GM18519 (cell line): ENCODE data around the gene AMOTL2.

Source experiments
- ATAC-seq: cut with Tn5 transposase; IDR thresholded peaks from one replicate; pipeline ENCODE4 v1.9.1; 2021; ENCODE audit warnings: mild to moderate bottlenecking, moderate library complexity; ENCODE audit not compliant: unreplicated experiment, low FRiP score

Gene AMOTL2

DNA sequence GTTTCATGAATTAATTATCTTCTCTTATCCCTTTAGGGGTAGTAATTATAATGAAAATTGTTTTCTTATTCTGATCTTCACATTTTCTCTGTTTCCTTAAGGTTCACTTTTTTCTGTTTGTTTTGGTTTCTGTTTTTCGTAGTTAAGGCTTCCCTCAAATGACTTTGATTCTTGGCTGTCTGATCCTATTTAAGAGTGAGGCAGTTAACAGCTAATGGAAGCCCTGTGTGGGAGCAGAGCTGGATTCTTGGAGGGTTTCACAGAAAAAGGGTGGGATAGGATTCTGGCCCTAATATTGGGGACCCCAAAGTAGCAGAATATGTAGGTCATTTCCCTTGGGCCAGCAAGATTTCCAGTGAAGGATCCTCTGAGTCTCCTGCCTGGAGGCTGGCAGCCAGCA lies 6.8 kb upstream of the AMOTL2 start:
- no peak for ATAC-seq

DNA sequence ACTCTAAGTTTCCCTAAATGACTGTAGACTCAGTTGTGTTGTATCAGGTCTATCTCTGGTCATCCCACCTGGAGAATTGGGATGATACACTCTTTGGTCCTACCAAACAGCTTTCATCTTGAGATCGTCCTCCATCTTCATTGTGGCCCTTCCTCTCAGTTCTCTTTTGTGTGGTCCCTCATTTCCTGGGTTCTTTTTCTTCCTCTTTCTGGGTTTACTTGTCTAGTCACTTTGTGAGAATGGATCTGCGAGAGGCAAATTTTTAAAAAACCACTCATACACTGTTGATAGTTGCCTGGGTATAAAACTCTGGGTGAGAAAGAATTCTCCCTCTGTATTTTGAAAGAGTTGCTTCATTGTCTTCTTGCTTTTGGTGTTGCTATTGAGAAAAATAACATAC lies 6.0 kb upstream of the AMOTL2 start:
- ATAC-seq = no peak

DNA sequence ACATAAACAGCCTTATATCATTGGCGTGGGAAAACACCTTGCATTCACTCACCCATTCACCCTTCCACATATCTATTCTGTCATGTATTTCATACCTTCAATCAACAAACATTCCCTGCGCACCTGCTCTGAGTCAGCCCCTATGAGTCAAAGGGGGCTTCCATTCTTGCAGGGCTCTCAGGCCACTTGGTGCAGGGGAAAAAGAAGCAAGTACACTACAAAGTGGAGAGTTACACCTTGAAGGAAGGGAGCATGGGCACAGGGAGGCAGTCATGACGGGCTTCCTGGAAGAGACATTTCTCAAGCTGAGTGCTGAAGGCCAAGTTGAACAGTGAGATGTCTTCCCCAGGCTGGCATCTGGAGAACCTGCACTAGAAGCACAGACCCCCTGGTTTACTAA lies 4.6 kb upstream of the AMOTL2 start:
- no peak for ATAC-seq

- ATAC-seq = no peak
Observed at GRCh38 chr3:134378384-134378783, 4.1 kb upstream of the AMOTL2 start.

DNA sequence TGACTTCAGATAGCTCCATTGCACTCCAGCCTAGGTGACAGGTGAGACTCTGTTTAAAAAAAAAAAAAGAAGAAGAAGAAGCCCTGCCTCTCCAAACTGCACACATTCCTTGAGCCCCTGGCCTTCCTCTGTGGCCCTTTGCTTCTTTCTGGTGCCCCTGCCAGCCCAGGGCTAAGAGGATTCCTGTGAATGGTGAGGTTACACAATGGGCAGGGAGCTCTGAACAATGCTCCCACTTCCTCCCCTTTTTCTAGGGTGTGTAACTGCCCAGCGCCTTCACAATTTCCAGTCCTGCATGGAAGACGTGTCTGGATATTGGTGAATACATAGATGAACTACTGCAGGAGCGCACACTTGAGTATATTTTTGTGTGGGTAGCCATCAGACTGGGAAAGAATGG lies 3.6 kb upstream of the AMOTL2 start:
- ATAC-seq = no peak

DNA sequence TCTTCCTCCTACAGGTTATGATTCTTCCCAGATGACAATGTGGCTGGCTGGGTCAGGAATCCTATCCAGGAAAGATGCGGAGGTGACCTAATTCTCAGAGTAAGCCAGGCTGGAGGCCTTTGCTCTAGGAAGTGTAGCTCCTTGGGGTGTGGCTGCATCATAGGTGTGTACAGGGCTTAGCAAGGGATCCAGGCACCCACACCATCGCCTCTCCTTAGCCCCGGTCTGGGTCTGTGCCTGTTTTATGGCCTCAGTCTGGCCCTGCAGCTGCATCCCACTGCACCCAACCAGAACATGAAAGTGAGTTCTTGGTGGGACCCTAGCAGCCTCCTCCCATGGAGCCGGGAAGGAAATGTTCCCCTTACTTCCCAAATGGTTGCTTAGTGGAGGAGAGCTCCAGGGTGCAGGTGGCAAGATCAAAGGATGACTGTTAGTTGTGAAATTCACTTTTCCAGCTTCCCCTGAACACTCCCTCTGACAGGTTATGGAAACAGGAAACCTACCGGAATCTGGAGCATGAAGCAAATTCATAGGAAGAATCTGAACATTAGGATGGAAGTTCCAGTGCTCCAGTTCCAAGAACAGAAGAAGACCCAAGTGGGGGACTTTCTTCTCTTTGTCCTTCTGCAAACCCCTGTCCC lies 2.7 kb upstream of the AMOTL2 start:
- ATAC-seq = no peak

GRCh38 chr3:134376385-134376765 lies 2.1 kb upstream of the AMOTL2 start:
- ATAC-seq = no peak

- no peak for ATAC-seq
Observed at GRCh38 chr3:134375582-134376384, 1.5 kb upstream of the AMOTL2 start.

DNA sequence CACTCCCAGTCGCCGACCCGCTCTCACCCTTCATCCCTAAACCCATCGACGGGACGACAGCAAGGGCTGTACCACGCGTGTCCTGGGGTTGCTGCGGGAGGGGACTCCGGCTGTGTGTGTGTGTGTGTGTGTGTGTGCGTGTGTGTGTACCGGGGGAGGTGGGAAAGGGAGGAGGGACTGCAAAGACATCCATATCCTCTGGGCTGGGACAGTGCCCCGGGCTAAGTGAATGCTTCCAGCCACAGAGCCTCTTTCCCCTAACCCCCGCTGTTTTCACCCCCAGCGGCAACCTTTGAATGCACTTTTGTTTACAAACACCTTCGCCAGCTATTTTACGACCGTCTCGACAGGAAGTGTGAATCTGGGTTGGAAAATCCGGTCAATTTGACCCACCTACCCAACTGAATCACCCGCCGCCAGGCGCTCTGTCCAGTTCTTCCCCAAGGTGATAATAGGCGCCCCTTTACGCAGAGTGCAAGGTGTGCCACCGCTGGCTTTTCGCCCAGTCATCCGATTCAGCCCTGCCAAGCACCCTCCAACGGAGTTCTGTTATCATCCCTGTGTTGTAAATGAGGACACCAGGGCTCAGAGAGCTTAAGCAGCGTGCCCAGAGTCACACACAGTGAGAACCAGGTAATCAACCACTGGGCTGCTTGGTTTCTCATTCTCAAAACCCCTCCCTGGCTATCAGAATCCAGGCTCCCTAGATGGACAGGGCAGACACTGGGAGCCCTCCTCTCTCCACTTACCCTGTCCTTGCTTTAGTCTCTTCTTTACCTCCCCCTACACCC lies 739 bp upstream of the AMOTL2 start:
- ATAC-seq = no peak

DNA sequence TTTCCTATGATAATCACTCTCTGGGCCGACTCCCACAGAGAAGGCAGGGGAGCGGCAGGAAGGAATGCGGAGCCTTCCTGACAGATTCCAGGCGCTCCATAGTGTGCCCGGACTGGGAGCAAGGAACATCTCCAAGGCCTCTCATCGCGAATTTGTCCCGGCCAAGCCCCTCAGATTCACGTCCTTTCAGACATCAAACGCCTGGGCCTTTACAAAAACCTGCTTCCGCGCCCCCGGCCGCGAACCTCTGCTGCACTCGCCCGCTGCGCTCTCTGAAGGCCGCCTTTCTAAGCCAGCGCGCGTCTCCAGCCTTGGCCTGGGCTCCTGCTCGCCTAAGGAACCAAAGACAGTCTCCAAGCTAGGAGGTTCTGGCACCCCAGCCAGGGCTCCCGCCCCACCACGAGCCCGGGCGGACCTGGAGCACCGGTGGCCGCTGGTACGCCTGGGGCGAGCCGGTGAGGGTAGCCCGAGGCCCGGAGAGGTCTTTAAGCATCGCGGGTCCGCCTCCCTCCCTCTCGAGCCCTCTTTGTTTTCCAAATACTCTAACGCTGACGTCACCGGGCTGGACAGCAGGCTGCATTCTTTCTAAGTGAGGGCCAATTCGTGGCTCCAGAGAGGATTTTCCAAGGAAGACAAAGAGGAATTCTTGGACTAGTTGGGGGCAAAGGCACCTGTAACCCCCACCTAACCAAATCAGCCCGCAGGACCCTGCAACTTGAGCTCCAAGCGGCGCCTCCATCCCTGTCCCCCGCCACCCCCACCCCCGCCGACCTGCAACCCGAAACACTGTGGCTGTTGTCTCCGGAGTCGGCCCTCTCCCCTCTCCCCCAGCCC lies 759 bp downstream of the AMOTL2 start:
- no peak for ATAC-seq

DNA sequence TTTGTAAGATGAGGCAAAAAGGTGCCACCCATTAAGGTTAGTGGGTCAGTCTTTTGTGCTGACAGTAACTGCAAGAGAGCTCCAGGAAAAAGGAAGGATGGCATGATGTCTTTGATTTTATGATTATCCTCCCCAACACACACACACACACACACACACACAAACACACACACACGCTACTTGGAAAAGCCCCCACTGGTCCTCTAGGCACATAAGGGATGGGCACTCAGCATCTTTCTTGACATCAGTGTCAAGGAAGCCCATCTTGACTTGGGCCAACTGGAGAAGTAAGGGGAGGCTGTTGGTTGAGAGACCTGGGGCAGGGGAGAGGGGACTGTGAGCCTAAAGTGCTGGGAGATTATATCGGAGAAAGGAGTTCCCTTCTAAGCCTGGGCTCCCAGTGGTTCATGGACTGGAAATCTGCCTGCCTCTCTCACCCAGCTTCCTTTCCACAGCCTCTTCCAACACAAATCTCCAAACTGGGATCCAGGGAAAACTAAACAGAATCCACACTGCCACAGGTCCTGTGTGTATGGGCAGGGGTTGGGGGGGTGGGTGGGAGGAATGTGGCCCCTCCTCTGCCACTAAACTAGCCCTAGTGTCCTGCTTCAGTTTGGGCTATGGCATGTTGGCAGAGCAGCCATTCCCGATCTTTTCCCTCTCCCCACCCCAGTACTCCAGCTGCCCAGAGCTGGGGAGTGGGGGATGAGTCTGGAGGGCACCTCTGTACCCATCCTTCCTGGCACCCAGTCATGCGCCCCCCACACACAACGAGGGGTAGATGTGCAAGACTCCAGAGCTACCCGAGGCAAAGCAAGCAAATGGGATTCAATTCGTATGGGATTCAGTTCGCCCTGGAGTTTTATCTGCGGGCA lies 1.6 kb downstream of the AMOTL2 start:
- no peak for ATAC-seq

GRCh38 chr3:134371542-134372324 lies 2.5 kb downstream of the AMOTL2 start:
- ATAC-seq = no peak

DNA sequence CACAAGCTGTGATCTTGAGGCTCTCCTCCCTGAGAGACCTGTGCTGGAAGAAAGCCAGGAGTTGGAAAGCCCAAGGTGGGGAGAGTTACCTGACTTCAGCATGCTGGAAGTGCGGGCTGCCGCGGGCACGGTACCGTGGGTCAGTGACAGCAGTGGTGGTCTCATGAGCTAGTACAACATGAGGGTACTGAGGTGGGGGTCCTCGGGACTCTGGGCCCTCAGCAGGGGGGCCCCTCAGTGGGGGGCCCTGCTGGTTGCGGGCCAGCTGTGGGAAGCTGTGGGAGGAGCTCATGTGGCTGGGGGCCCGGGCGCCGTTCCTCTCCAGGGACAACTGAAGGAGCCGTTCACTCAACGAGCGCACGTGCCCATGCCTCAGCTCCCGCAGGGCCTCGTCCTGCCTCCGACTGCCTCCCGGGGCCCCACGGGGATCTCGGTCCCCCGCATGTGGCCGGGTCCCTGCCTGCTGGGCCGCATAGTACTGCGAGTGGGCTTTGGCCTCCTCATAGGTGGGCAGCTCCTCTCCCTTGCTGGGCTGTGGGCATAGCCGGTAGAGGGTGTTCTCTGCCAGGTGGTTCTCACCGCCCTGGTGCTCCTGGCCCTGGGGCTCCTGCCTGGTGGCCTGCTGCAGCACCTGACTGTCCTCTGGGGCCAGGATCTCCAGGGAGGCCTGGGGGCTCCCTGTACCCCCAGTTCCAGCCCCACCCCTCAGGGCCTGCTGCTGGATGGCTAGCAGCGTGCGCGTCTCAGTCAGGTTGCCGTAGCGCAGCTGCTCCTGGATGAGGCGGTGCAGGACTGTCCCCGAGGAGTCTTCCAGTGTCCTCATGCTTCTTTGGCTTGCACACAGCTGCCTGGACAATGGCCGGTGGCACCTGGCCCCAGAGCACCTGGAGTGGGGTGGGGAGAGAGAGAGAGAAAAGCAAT lies 3.4 kb downstream of the AMOTL2 start:
- no peak for ATAC-seq

GRCh38 chr3:134369861-134370596 lies 4.2 kb downstream of the AMOTL2 start:
- ATAC-seq = no peak

DNA sequence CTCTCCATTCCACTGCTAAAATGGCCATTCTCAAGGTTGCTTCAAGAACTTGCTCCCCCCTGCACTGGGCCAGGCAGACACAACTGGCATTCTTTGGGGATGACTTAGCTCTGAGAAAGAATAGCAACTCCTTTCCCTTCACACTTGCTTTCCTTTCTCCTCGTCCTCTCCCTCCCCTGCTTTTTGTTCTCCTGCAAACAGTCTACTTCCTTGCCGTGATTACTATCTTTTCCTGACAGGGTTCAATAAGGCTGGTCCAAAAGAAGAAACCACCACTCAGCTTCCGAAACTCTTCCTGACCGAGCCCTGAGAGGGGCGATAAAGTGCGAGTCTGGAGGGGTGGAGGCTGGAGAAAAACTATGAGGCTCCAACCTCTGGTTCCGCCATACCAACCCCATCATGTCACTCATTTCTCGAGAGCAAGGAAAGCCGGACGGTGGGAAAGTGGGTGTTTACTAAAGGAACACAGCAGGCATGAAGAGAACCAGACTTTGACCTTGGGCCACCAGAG lies 5.0 kb downstream of the AMOTL2 start:
- no peak for ATAC-seq

DNA sequence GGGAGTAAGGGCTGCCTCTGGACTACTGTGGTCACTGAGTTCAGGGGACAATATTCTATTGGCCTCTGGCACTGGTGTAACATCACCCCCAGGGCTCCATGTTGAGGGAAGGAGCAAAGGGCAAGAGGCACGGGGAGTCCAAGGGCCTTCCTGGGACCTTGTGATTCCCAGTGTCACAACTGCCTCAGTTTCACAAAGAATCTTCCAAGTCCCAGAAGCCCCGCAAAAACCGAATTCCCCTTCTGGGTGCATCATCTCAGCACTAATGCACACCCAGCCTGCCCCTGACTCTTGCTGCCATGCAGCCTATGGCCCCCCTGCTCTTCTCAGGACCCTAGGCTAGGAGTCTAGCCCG lies 5.5 kb downstream of the AMOTL2 start:
- ATAC-seq = no peak
